Activated T-helper 1 cell treated with anti-CD3 and anti-CD28 coated beads, Interleukin-2, amount 50 U/mL, for 16 hours (primary cell): ENCODE results near the gene PTPRM.
"Not testable (repeated sequence)": the region's sequence is repeated elsewhere in the genome, so short reads cannot be mapped to it uniquely, and the experiment has no call there.

Experiments used
- DNase-seq, 2 donors: peaks; one replicate each; pipeline ENCODE4 v3.0.0-alpha.2; 2020; ENCODE audit warnings: low read depth in 1 of 2, low spot score in 1 of 2

PTPRM gene

DNA sequence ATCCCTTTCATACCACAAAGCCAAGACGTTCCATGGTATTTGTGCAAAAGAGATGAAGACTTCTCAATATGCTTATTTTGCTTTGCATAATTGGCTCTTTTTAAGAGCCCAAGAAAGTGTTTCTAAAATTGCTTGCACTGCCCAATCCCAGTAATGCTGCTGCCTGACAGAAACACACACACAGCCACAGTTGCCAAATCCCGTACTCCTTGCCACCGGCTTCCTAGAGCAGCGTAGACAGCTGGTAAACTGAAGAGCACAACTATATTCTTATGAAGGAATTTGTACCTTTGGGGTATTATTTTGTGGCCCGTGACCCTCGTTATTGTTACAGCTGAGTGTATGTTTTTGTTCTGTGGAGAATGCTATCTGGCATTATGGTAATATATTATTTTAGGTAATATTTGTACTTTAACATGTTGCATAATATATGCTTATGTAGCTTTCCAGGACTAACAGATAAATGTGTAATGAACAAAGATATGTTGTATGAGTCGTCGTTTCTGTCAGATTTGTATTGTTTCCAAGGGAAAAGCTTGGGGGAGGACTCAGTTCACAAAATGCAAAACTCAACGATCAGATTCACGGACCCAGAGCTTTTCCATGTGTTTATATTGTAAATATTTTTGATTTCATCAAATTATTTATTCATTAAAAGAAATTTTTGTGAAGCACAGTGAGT, 839.2 kb downstream of the PTPRM start:
- no peak for DNase-seq

DNA sequence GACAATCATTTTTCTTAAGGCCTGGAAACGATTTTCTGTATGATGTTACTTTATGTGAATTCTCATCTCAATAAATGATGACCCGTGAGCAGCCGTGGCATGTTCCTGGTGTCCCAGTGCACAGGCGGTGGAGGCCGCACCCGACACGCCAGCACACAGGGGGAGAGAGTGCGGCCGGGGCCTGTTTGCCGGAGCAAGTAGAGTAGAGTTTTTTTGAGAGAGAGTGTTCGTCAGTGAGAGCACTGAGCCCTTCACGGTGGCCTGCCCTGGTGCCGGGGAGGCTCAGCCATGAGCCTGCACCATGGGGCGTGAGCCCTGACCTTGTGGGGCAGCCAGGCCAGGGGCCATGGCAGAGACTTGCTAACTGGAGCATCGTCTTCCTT, 839.7 kb downstream of the PTPRM start:
- DNase-seq, result no peak

DNA sequence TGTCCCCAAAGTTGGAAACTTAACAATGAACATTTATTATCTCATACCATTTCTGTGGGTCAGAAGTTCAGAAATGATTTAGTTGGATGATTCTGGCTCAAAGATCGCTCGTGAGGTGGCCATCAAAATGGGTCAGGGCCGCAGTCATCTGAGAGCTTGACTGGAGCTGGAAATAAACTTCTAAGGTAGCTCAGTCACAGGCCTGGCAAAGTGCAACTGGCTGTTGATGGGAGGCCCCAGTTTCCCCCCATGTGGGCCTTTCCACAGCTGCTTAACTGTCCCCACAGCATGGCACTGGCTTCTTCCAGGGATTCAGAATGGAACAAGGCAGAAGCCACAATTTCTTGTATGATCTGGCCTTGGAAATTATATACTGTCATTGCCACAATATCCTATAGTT, 842.0 kb downstream of the PTPRM start:
- DNase-seq, result no peak

DNA sequence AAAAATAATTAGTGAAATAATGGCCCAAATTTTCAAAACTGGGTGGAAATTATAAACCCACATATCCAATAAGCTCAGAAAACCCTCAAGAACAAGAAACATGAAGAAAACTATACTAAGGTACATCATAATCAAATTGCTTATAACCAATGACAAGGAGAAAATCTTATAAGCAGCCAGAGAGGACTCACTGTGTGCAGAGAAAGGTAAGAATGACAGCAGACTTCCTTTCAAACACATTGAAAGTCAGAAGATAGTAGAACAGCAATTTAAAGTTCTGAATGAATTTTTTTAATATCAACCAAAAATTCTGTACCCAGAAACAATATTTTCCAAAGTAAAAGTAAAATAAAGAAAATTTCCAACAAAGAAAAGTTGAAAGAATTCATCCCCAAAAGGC, 844.4 kb downstream of the PTPRM start:
- no peak for DNase-seq

DNA sequence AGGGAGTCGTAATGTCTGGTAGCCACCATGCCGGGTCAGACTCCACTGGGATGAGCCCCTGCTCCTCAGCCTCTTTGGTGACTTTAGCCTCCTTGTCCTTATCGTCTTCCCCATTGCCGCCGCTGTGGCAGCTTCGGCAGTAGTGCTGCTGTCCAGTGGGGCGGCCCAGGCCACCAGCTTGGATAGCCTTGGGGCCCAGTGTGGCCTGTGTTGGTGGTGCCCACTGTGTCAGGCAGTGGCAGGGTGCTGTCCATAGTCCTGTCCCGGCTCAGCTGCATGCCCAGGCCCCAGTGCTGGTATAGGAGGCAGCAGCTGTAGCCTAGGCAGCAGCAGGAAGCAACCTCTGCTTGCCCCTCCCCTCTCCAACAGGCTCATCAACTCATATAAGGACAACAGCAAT, 845.0 kb downstream of the PTPRM start:
- no peak for DNase-seq

GRCh38 chr18:8413189-8413588, 846.1 kb downstream of the PTPRM start:
- DNase-seq, result no peak

DNA sequence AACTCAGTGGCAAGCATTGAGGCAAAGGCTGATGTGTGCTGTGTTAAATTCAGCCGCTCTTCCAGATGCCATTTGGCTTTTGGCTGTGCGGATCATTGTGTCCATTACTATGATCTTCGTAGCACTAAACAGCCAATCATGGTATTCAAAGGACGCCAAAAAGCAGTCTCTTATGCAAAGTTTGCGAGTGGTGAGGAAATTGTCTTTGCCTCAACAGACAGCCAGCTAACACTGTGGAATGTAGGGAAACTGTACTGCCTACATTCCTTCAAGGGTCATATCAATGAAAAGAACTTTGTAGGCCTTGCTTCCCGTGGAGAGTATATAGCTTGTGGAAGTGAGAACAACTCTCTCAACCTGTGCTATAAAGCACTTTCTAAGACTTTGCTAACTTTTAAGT, 846.6 kb downstream of the PTPRM start:
- no peak for DNase-seq

GRCh38 chr18:8416212-8417019, 849.3 kb downstream of the PTPRM start:
- no peak for DNase-seq

- DNase-seq, result no peak
These were observed 855.3 kb downstream of the PTPRM start for GRCh38 chr18:8422391-8422790.

GRCh38 chr18:8423051-8423557, 856.0 kb downstream of the PTPRM start:
- DNase-seq, result no peak

DNA sequence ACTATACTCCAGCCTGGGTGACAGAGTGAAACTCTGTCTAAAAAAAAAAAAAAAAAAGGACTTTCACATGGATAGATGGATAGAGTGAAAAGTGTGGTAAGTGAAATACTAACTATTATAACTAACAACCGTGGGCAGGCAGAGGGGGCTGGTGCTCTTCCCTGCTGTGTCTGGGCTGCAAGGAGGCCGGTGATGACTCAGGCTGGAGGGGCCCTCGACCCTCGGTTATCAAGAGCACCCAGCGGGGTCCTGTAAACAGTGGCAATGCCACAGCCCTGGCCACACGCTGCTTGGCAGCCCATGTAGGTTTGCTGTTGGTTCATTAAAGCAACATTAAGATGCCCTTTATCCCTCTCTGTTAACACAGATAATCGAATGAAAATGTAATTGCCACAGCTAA, 857.4 kb downstream of the PTPRM start:
- no peak for DNase-seq

- no peak for DNase-seq
These were observed 858.0 kb downstream of the PTPRM start for GRCh38 chr18:8424917-8425725.

DNA sequence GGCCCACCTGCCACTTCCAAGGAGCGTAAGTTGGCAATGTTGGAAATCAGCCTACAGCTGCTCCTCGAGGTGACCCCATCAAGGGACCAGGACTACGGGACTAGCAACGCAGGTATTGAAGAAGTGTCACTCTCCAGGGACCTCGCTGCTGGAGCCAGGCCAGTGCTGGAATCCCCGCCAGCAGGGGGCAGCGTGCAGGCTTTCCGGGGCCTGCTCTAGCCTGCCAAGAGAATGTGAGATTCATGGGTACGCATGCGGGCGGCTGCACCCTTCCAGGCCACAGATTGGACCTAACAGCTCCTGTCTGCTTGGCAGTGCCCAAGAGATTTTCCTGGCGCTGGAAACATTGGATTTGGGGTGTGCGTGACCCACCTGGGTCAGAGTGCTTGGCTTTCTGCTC, 859.3 kb downstream of the PTPRM start:
- DNase-seq, result no peak

- no peak for DNase-seq
These were observed 860.2 kb downstream of the PTPRM start for GRCh38 chr18:8427339-8427738.

DNA sequence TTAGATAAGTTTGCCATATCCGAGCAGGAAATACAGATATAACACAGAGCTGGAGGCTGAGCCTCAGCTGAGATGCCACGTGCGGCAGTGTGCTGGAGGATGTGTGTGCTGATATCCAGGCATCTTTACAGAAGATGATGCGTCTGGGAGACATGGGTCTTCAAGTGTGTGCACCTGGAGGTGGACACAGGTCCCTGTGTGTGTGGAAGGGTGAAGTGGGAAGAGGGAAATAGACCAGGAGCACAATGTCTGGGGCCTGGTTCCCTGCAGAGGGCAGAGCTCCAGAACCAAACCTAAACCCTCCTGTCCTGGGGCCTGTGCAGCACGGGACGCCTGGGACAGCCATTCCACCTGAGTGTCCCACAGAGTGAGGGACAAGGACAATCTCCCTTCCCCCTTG, 861.8 kb downstream of the PTPRM start:
- no peak for DNase-seq

GRCh38 chr18:8431036-8431435, 863.9 kb downstream of the PTPRM start:
- no peak for DNase-seq

- DNase-seq, result no peak
These were observed 866.2 kb downstream of the PTPRM start for GRCh38 chr18:8433323-8433722.

GRCh38 chr18:8433771-8434170, 866.7 kb downstream of the PTPRM start:
- DNase-seq, result no peak

GRCh38 chr18:8435376-8435775, 868.3 kb downstream of the PTPRM start:
- no peak for DNase-seq

DNA sequence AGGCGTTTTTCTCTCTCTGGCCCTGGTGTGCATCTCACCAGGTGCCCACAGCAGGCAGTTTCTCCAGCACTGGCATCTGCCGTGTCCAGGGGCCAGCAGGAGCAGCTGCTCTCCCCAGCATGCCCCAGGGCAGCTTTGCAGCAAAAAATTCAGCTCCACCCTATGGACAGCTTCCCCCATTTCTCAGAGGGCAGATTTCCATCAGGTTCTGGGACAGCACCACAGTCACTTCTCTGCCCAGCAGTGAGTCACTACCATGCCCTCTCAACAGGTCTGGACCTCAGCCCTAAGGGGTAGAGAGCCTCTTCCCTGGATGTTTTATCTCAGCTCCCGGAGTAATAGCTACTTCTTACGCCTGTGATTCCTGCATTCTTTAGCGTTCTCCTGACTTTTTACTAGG, 871.9 kb downstream of the PTPRM start:
- DNase-seq, result no peak

DNA sequence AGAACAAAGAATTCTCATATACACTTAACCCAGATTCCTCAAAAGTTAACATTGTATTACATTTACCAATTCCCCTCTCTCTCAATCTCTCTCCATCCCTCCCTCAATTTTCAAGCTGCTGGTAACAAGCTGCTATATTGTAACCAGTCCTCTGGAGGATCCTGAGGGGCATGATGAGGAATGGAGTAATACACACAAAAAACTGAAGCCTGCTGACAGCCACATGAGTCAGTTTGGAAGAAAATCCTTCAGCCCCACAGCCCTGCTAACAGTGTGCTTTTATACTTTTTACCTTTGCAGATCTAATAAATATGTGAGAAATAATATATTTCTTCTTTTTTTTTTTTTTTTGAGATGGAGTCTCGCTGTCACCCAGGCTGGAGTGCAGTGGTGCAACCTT, 876.4 kb downstream of the PTPRM start:
- DNase-seq, result no peak

DNA sequence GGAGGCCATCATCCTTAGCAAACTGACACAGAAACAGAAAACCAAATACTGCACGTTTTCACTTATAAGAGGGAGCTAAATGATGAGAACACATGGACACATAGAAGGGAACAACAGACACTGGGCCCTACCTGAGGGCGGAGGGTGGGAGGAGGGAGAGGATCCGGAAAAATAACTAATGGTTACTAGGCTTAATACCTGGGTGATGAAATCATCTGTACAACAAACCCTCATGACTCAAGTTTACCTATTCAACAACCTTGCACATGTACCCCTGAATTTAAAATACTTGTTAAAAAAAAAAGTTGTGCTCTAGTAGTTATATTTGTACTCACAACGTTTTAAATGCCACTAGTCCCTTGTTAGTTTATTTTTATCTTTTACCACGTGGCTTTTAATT, 879.8 kb downstream of the PTPRM start:
- not testable (repeated sequence) for DNase-seq
